Right hindlimb (tissue), 1 donor: ENCODE data around the gene SCRN3.
A peak's percentile ranks its signal among the peaks of the same experiment; 100 is the strongest.
"Not testable (repeated sequence)": the region's sequence is repeated elsewhere in the genome, so short reads cannot be mapped to it uniquely, and the experiment has no call there.

Source experiments
- DNase-seq: peaks from one replicate; pipeline ENCODE4 v3.0.0-alpha.2; 2018

SCRN3 gene

GRCh38 chr2:174395284-174395968 lies at the start of gene SCRN3:
TSS of gene SCRN3 (plus strand) at chr2:174395730. CDS start at chr2:174398284, 2,554 bp downstream.
- peak; percentile 86 for DNase-seq

GRCh38 chr2:174350018-174350417 lies 45.5 kb upstream of the SCRN3 start:
- DNase-seq, result no peak

GRCh38 chr2:174350593-174351181 lies 44.8 kb upstream of the SCRN3 start:
- no peak for DNase-seq

- no peak for DNase-seq
Measured at GRCh38 chr2:174353004-174353403, 42.5 kb upstream of the SCRN3 start.

GRCh38 chr2:174356347-174356746 lies 39.2 kb upstream of the SCRN3 start:
- DNase-seq, result no peak

GRCh38 chr2:174359663-174360062 lies 35.9 kb upstream of the SCRN3 start:
- not testable (repeated sequence) for DNase-seq

GRCh38 chr2:174362949-174363348 lies 32.6 kb upstream of the SCRN3 start:
- DNase-seq, result no peak

- DNase-seq, result not testable (repeated sequence)
Measured at GRCh38 chr2:174363492-174364225, 31.9 kb upstream of the SCRN3 start.

- no peak for DNase-seq
Measured at GRCh38 chr2:174364628-174365027, 30.9 kb upstream of the SCRN3 start.

GRCh38 chr2:174365571-174365970 lies 30.0 kb upstream of the SCRN3 start:
- no peak for DNase-seq

GRCh38 chr2:174368691-174369090 lies 26.8 kb upstream of the SCRN3 start:
- DNase-seq, result no peak

GRCh38 chr2:174376967-174377366 lies 18.6 kb upstream of the SCRN3 start:
- DNase-seq, result no peak

- DNase-seq, result no peak
Measured at GRCh38 chr2:174383796-174384195, 11.7 kb upstream of the SCRN3 start.

- no peak for DNase-seq
Measured at GRCh38 chr2:174385201-174385600, 10.3 kb upstream of the SCRN3 start.

GRCh38 chr2:174388706-174389105 lies 6.8 kb upstream of the SCRN3 start:
- not testable (repeated sequence) for DNase-seq

GRCh38 chr2:174389542-174389941 lies 6.0 kb upstream of the SCRN3 start:
- DNase-seq, result no peak

- DNase-seq, result not testable (repeated sequence)
Measured at GRCh38 chr2:174390303-174390702, 5.2 kb upstream of the SCRN3 start.

GRCh38 chr2:174392706-174393105 lies 2.8 kb upstream of the SCRN3 start:
- no peak for DNase-seq

GRCh38 chr2:174395969-174396630 lies 570 bp downstream of the SCRN3 start:
- peak; percentile 16 for DNase-seq

GRCh38 chr2:174397773-174398172 lies 2.2 kb downstream of the SCRN3 start:
- DNase-seq, result no peak

GRCh38 chr2:174399171-174399570 lies 3.6 kb downstream of the SCRN3 start:
- DNase-seq, result no peak

- no peak for DNase-seq
Measured at GRCh38 chr2:174400853-174401252, 5.3 kb downstream of the SCRN3 start.

- no peak for DNase-seq
Measured at GRCh38 chr2:174403628-174404027, 8.1 kb downstream of the SCRN3 start.
